NCI-H446 treated with DMSO at 0.1 percent for 48 hours (cell line): Measurements from ENCODE around the gene OR1E2.
"Not testable (repeated sequence)": the region's sequence is repeated elsewhere in the genome, so short reads cannot be mapped to it uniquely, and the experiment has no call there.

Experiments used
- DNase-seq: peaks from one replicate; lab custom pipeline; 2025; lab: John Stamatoyannopoulos, UW

The OR1E2 gene

DNA sequence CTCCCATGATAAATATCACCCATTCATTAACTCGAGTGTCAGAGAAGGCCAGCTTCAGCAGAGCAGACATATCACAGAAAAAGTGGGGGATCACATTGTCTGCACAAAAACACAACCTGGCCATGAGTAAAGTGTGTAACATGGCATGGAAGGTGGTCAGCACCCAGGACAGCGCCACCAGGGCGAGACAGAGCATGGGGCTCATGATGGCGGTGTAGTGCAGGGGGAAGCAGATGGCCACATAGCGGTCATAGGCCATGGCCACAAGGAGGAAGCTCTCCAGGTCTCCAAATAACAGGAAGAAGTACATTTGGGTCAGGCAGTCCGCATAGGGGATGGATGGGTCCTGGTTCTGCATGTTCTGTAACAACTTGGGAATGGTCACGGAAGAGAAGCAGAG, 35.8 kb downstream of the OR1E2 start:
- not testable (repeated sequence) for DNase-seq

GRCh38 chr17:3389791-3390190, 43.9 kb downstream of the OR1E2 start:
- DNase-seq, result no peak

DNA sequence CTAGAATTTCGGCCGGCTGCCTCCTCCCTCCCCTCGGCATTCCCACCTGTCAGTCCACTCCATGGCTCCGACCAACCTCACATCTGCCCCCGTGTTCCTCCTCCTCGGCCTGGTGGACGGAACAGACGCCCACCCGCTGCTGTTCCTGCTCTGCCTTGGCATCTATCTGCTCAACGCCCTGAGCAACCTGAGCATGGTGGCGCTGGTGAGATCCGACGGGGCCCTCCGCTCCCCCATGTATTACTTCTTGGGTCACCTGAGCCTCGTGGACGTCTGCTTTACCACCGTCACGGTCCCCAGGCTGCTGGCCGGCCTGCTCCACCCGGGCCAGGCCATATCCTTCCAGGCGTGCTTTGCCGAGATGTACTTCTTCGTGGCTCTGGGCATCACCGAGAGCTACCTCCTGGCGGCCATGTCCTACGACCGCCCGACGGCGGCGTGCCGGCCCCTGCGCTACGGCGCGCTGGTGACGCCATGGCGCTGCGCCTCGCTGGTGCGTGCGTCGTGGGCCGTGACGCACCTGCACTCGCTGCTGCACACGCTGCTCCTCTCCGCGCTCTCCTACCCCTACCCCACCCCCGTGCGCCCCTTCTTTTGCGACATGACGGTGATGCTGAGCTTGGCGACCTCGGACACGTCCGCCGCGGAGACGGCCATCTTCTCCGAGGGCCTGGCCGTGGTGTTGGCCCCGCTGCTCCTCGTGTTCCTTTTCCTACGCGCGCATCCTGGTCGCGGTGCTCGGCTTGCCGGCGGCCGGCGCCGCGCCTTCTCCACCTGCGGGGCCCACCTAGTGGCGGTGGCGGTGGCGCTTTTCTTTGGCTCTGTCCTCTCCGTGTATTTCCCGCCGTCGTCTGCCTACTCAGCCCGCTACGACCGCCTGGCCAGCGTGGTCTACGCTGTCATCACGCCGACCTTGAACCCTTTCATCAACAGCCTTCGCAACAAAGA, 47.5 kb downstream of the OR1E2 start, which contains the start of gene OR3A2:
Gene OR3A2, minus strand, starts transcription at position 440 of the 948 bp plus-strand sequence.
- DNase-seq, result no peak
